ENCODE data around the gene TMEM196.

TMEM196 gene

GRCh38 chr7:19674266-19674960, 99.0 kb downstream of the TMEM196 start:
- H3K4me3 ChIP-seq (ENCODE audit: low read length) = no peak overlapping the region
- H3K36me3 ChIP-seq (ENCODE audit: insufficient read depth, low read length) = no peaks in the 10 kb centered on the region
- no peak overlapping the region for H3K27ac ChIP-seq (ENCODE audit: low read depth, low read length)
- no peaks in the 10 kb centered on the region for H3K4me1 ChIP-seq (ENCODE audit: insufficient read depth, low read length)
- no peaks in the 10 kb centered on the region for H3K27me3 ChIP-seq (ENCODE audit: insufficient read depth, low read length)
- H3K9me3 ChIP-seq (ENCODE audit: insufficient read depth, low read depth, low read length) = no peaks in the 10 kb centered on the region
- H3K9ac ChIP-seq (ENCODE audit: low read depth, low read length) = no peak overlapping the region
- WGBS = 90% methylated on average over 5 of the region's 5 CpGs

- WGBS = 100% methylated on average over 1 of the region's 1 CpG
- Histone ChIP-seq H3K9ac (ENCODE audit: low read depth, low read length) (no peak overlapping the region), H3K4me1 (ENCODE audit: insufficient read depth, low read length) (no peaks in the 10 kb centered on the region), H3K9me3 (ENCODE audit: insufficient read depth, low read depth, low read length) (no peaks in the 10 kb centered on the region), H3K27ac (ENCODE audit: low read depth, low read length) (no peak overlapping the region), H3K4me3 (ENCODE audit: low read length) (no peak overlapping the region), H3K27me3 (ENCODE audit: insufficient read depth, low read length) (no peaks in the 10 kb centered on the region), H3K36me3 (ENCODE audit: insufficient read depth, low read length) (no peaks in the 10 kb centered on the region)
Measured at GRCh38 chr7:19670806-19671205, 102.6 kb downstream of the TMEM196 start.

All from HUES64 (cell line).